Cardiac septum (tissue), 1 donor: ENCODE results near the gene NKD1. TPM values are rescaled to one million over a fixed set of nuclear protein-coding genes. Genes with fewer than 3 reads are reported as not detected.

Source experiments
- DNase-seq: peaks from one replicate; pipeline ENCODE4 v3.0.0-alpha.2; 2020; ENCODE audit warnings: low spot score
- intact Hi-C: fragments of 100-400 bp; cut with DNase I; formaldehyde crosslinking; loops from one replicate; pipeline ENCODE4 v1.14.0; 2022
- total RNA-seq: library from RNA; stranded (reverse); fragmentation: NEBNext Ultra II Directional; extraction: Animal tissue kit (Norgen Biotek cat#: 25700); gene quantifications from one replicate; pipeline ENCODE4 v1.2.1, GENCODE V29; 2021
- donor health status: DM: no; HTN: no; CAD: no.

The NKD1 gene
- total RNA-seq, 1 donor from 2014 or later: 0.40 TPM

GRCh38 chr16:50553182-50553710, 5.0 kb downstream of the NKD1 start:
- intact Hi-C loops: no loop called here
- DNase-seq: no peak

- DNase-seq: no peak
- intact Hi-C loops: no loop called here
Observed at GRCh38 chr16:50553731-50554360, 5.7 kb downstream of the NKD1 start.

- DNase-seq: no peak
- intact Hi-C loops: no loop called here
Observed at GRCh38 chr16:50555269-50555875, 7.2 kb downstream of the NKD1 start.

GRCh38 chr16:50555952-50556673, 7.9 kb downstream of the NKD1 start:
- no peak for DNase-seq
- intact Hi-C loops: no loop called here

- intact Hi-C loops: no loop called here
- DNase-seq: no peak
Observed at GRCh38 chr16:50557046-50557445, 8.8 kb downstream of the NKD1 start.

GRCh38 chr16:50558913-50559312, 10.7 kb downstream of the NKD1 start:
- intact Hi-C loops: no loop called here
- no peak for DNase-seq

- intact Hi-C loops: no loop called here
Observed at GRCh38 chr16:50559342-50559741, 11.1 kb downstream of the NKD1 start.

GRCh38 chr16:50559804-50560514, 11.8 kb downstream of the NKD1 start:
- intact Hi-C loops: no loop called here
- no peak for DNase-seq

More at GRCh38 chr16:50559342-50559741, 11.1 kb downstream of the NKD1 start:
- DNase-seq: no peak

GRCh38 chr16:50560903-50561863, 13.0 kb downstream of the NKD1 start:
- no peak for DNase-seq
- intact Hi-C loops: no loop called here

GRCh38 chr16:50562657-50563056, 14.5 kb downstream of the NKD1 start:
- DNase-seq: no peak
- intact Hi-C loops: no loop called here

- no peak for DNase-seq
- intact Hi-C loops: no loop called here
Observed at GRCh38 chr16:50563989-50564388, 15.8 kb downstream of the NKD1 start.

- DNase-seq: no peak
- intact Hi-C loops: no loop called here
Observed at GRCh38 chr16:50565428-50565827, 17.2 kb downstream of the NKD1 start.

GRCh38 chr16:50566014-50566962, 18.1 kb downstream of the NKD1 start:
- DNase-seq: no peak
- intact Hi-C loops: no loop called here

- intact Hi-C loops: no loop called here
- no peak for DNase-seq
Observed at GRCh38 chr16:50567651-50568050, 19.5 kb downstream of the NKD1 start.

- intact Hi-C loops: no loop called here
Observed at GRCh38 chr16:50568187-50568815, 20.1 kb downstream of the NKD1 start.

GRCh38 chr16:50570354-50570753, 22.2 kb downstream of the NKD1 start:
- intact Hi-C loops: no loop called here
- DNase-seq: no peak

More at GRCh38 chr16:50568187-50568815, 20.1 kb downstream of the NKD1 start:
- DNase-seq: no peak

- no peak for DNase-seq
- intact Hi-C loops: no loop called here
Observed at GRCh38 chr16:50570808-50571598, 22.8 kb downstream of the NKD1 start.
